Measurements from ENCODE around the gene UBD.

Gene UBD

GRCh38 chr6:29559524-29560287 is at the start of gene UBD:
Gene UBD, minus strand, starts transcription at chr6:29559732. Its CDS starts 31 bp downstream, at chr6:29559701.
- no peak for DNase-seq

- DNase-seq = no peak
Observed at GRCh38 chr6:29608131-29608530, 48.6 kb upstream of the UBD start.

- peak; percentile 62 for DNase-seq
Observed at GRCh38 chr6:29603930-29604329, 44.4 kb upstream of the UBD start.

- no peak for DNase-seq
Observed at GRCh38 chr6:29603456-29603855, 43.9 kb upstream of the UBD start.

DNA sequence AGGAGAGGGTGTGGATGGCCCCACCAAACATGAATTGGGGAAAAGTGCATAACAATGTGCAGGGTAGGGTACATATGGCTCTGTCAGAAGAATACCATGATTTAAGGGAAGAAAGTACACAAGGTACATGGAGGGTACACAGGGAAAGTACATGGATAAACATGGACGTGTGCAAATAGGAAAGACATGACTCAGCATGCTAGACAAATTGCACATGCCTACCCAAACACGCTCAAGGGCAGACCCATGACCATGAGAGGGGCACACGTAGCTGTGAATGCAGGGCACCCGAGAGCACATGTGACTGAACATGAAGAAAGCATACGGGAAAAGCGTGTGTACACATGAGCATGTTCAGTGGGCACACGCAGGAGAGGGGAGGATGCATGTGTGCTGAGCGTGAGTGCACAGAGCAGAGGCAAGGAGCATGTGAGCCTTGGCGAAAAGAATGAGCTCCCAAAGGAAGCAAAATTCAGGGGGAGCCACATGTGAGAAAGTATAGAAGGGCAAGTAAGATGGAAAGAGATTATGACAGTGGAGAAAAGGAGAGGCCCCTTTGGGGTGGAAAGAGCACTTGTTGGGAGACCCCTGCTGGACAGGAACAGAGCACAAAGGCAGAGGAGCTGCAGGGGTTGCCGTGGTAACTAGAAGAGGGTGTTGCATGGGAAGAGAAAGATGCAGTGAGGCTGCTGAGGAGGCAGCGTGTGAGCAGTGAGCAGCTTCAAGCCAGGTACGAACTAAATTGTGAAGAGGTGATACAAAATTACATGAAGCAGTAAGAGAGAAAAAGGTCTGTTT is 43.2 kb upstream of the UBD start:
- DNase-seq = no peak

DNA sequence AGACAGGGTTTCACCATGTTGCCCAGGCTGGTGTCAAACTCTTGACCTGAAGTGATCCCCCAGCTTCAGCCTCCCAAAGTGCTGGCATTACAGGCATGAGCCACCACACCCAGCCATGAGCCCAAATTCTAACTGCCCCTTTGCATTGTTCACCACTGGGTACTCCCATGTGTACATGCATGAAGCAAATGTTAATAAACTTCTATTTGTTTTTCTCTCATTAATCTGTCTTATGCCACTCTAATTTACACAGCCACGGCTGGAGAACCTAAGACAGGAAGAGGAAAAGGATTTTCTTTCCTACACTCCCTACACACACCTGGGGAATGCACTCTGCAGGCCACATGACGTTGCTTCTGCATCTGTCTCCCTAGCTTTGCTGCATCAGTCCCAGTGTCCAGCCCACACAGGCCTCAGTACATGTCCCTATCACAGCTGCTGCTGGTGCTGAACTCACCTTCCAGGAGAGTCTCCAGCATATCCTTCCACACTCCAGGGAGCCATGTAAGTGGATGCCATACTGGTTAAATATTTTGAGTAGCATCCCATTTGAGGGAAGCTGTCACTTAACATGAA is 38.7 kb upstream of the UBD start:
- no peak for DNase-seq

- no peak for DNase-seq
Observed at GRCh38 chr6:29597184-29597583, 37.7 kb upstream of the UBD start.

- DNase-seq = no peak
Observed at GRCh38 chr6:29596381-29596900, 36.9 kb upstream of the UBD start.

- no peak for DNase-seq
Observed at GRCh38 chr6:29593199-29593855, 33.8 kb upstream of the UBD start.

- no peak for DNase-seq
Observed at GRCh38 chr6:29591677-29592076, 32.1 kb upstream of the UBD start.

GRCh38 chr6:29590218-29590808 is 30.8 kb upstream of the UBD start:
- DNase-seq = no peak

DNA sequence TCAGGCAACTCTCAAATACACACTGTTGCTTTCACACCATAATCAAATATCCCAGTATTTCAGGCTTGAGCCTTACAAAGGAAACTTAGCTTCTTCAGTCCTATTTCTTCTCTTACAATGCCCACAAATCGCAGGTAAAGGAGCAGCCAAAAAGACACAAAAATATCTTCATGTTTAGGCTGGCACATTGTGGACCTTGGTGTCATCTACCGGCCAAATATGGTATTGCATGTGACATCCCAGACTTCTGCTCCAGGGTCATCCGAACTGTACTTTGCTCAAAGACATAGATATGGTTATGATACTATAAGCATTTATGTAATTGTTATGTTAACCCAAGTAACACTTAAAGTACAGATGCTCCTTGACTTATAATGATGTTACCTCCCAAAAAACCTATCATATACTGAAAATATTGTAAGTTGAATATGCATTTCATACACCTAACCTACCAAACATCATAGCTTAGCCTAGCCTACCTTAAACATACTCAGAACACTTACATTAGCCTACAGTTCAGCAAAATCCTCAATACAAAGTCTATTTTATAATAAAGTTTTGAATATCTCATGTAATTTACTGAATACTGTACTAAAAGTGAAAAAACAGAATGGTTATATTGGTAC is 30.0 kb upstream of the UBD start:
- DNase-seq = peak; percentile 18

- no peak for DNase-seq
Observed at GRCh38 chr6:29584821-29585220, 25.3 kb upstream of the UBD start, which contains the start of gene OR2H2. Gene OR2H2, plus strand, starts transcription at chr6:29585121. Its CDS starts 2,824 bp downstream, at chr6:29587945.

GRCh38 chr6:29577544-29577943 is 18.0 kb upstream of the UBD start:
- DNase-seq = no peak

GRCh38 chr6:29576056-29576455 is 16.5 kb upstream of the UBD start:
- DNase-seq = no peak

- no peak for DNase-seq
Observed at GRCh38 chr6:29567991-29568390, 8.5 kb upstream of the UBD start.

DNA sequence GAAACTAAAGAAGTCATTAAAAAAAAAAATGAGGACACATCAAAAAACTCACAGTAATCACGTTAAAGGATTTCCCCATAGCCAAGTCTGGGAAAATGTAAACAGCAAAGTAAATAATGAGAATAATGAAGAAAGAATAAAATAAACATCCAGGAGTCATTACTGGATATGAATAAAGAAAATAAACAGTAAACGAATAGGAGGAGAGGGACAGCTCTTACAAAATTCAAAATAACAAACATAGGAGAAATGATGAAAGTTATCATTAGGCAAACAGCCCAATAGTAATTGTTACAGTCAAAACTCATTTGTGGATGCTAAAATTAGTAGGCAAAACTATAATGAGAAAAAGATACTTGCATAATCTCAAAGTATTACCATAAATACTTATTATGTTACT is 8.0 kb upstream of the UBD start:
- no peak for DNase-seq

DNA sequence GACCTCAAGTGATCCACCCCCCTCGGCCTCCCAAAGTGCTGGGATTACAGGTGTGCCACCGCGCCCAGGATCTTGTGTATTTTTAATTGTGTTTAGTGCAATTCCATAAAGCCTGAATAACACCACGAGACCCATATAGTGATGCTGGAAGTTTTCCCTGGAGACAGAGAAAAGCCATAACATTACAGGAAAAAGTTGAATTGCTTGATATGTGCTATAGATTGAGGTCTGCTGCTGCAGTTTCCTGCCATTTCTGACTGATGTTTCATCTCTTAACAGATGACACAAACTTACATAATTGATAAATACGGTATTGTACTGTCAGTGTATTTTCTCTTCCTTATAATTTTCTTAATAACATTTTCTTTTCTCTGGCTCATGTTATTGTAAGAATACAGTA is 7.3 kb upstream of the UBD start:
- DNase-seq = no peak

DNA sequence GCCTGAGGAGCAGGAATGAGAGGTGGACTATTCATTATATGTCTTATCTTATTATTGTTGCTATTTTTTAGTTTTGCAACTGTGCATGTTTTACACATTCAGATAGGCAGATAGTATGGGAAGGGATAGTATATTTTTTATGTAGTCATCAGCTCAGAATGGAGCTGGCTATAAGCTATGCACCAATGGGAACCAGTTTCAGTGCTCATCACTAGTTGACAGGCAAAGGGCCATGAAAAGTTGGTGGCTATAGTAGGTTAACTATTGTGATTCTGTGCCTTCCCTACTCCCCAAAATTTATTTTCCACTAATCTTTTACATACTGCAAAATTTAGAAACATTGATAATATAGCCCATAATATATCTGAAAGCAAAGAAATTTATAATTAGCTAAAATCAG is 5.3 kb upstream of the UBD start:
- DNase-seq = no peak

DNA sequence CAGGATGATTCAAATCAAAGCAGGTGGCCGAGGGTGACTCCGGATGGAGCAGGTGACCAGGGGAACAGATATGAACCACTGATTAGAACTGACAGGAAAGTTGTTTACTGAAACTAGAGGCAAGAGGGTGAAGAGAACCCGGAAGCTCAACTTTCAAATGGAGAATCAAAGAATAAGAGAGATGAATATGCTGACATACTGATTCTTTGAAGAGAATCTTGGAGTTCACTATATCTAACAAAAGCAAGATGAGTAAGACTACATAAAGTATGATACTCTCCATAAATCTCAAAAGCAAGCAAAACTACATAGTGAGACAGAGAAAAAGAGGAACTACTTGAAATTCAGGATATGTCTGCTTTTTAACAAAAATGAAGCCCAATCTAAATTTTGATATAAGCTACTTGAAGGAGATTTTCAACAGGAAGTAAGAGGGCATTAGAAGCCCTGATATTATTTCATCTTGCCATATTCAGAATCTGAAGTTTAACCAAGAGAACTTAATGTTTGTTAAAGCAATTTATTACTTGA is 4.0 kb upstream of the UBD start:
- DNase-seq = no peak

- DNase-seq = no peak
Observed at GRCh38 chr6:29561606-29562181, 2.2 kb upstream of the UBD start.

DNA sequence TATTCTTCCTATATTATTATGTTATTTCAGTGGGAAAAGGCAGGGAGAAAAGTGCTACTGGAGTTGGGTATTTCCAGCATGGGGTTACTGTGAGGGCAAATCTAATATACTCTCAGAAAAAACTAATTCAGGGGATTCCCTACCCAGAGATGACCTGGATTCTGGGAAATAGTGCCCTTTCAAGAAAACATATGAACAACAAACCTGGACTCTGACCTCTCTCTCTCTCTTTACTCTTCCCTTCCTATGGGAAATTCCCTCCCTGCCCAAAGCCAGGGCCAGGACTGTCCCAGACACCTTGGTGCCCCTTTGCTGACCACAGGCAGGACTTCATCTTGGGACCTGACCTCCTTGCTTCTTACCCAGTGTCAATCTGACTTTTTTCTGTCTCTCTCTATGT is 1.6 kb upstream of the UBD start:
- no peak for DNase-seq

All from NCI-H345 (cell line).